WERI-Rb-1 (cell line): ENCODE measurements around the gene BEND4.

Source experiments
- DNase-seq: peaks from one replicate; pipeline ENCODE4 v3.0.0-alpha.2; 2020
- H3K27ac ChIP-seq: fragments of 250-450 bp; sonication (Bioruptor Pico); 2 replicates; pipeline ENCODE4 v1.5.1; 2020; ENCODE audit warnings: mild to moderate bottlenecking, moderate library complexity
- H3K27me3 ChIP-seq: fragments of 250-450 bp; sonication (Bioruptor Pico); 2 replicates; pipeline ENCODE4 v1.5.1; 2021; ENCODE audit warnings: mild to moderate bottlenecking, low read depth, moderate library complexity; ENCODE audit not compliant: insufficient read depth, severe bottlenecking
- H3K36me3 ChIP-seq: fragments of 250-450 bp; sonication (Bioruptor Pico); 2 replicates; pipeline ENCODE4 v1.5.1; 2020; ENCODE audit warnings: mild to moderate bottlenecking, moderate library complexity
- H3K4me3 ChIP-seq: 2 replicates; pipeline ENCODE4 v1.5.1; 2011; ENCODE audit warnings: low read depth, mild to moderate bottlenecking, control low read depth, low read length
- H3K9me3 ChIP-seq: fragments of 250-450 bp; sonication (Bioruptor Pico); 2 replicates; pipeline ENCODE4 v1.5.1; 2021; ENCODE audit warnings: mild to moderate bottlenecking, moderate library complexity; ENCODE audit not compliant: severe bottlenecking
- CTCF ChIP-seq: IDR thresholded peaks from 2 replicates; pipeline ENCODE4 v1.5.1; 2011; ENCODE audit warnings: low read depth, mild to moderate bottlenecking, control low read depth, inconsistent platforms, low read length

BEND4 gene

GRCh38 chr4:42122237-42122636, 30.2 kb downstream of the BEND4 start:
- Histone ChIP-seq H3K27me3 (no peaks in the 10 kb centered on the region), H3K4me3 (no peak overlapping the region), H3K9me3 (no peaks in the 10 kb centered on the region), H3K27ac (no peak overlapping the region), H3K36me3 (no peaks in the 10 kb centered on the region; the same call in 1 of the 2 replicates)
- no peak for DNase-seq
- TF ChIP-seq CTCF, result no peak

- Histone ChIP-seq H3K27ac (no peak overlapping the region), H3K27me3 (no peaks in the 10 kb centered on the region), H3K4me3 (no peak overlapping the region), H3K9me3 (no peaks in the 10 kb centered on the region), H3K36me3 (no peaks in the 10 kb centered on the region; the same call in 1 of the 2 replicates)
- DNase-seq, result no peak
- TF ChIP-seq CTCF, result no peak
Observed at GRCh38 chr4:42119886-42120285, 32.6 kb downstream of the BEND4 start.

GRCh38 chr4:42112846-42113245, 39.6 kb downstream of the BEND4 start:
- H3K27me3 ChIP-seq, result no peaks in the 10 kb centered on the region
- H3K27ac ChIP-seq, result no peak overlapping the region
- H3K36me3 ChIP-seq, result no peaks in the 10 kb centered on the region; the same call in 1 of the 2 replicates
- H3K4me3 ChIP-seq, result no peak overlapping the region
- no peaks in the 10 kb centered on the region for H3K9me3 ChIP-seq
- TF ChIP-seq CTCF, result no peak
- DNase-seq, result no peak

- no peak for TF ChIP-seq CTCF
- DNase-seq, result peak; percentile 50
- H3K4me3 ChIP-seq, result no peak overlapping the region
- H3K27me3 ChIP-seq, result no peaks in the 10 kb centered on the region
- no peaks in the 10 kb centered on the region for H3K9me3 ChIP-seq
- H3K36me3 ChIP-seq, result no peaks in the 10 kb centered on the region
- no peak overlapping the region for H3K27ac ChIP-seq
Observed at GRCh38 chr4:42104521-42104920, 47.9 kb downstream of the BEND4 start.

GRCh38 chr4:42101446-42101975, 50.9 kb downstream of the BEND4 start:
- Histone ChIP-seq H3K27me3 (no peaks in the 10 kb centered on the region), H3K36me3 (no peaks in the 10 kb centered on the region), H3K9me3 (no peaks in the 10 kb centered on the region), H3K27ac (no peak overlapping the region), H3K4me3 (no peak overlapping the region)
- DNase-seq, result no peak
- no peak for TF ChIP-seq CTCF

GRCh38 chr4:42088386-42088785, 64.1 kb downstream of the BEND4 start:
- Histone ChIP-seq H3K4me3 (no peak overlapping the region), H3K9me3 (no peaks in the 10 kb centered on the region), H3K27me3 (no peaks in the 10 kb centered on the region), H3K36me3 (no peaks in the 10 kb centered on the region), H3K27ac (no peak overlapping the region)
- no peak for DNase-seq
- no peak for TF ChIP-seq CTCF
